ENCODE data around the gene STX2.
A peak's percentile ranks its signal among the peaks of the same experiment; 100 is the strongest.

The STX2 gene

GRCh38 chr12:130831246-130831645 is 7.8 kb downstream of the STX2 start:
- ATAC-seq (replicated peaks) (no peak), DNase-seq (no peak)
- Mint-ChIP-seq H3K36me3 (peaks cover 0 to 3% of the 10 kb centered on the region in 2 donors), H3K4me3 (no peak overlapping the region), H3K27ac (no peak overlapping the region), H3K27me3 (no peaks in the 10 kb centered on the region), H3K9me3 (no peaks in the 10 kb centered on the region), H3K4me1 (peaks cover 25 to 39% of the 10 kb centered on the region in 2 donors)

GRCh38 chr12:130830246-130830551 is 8.9 kb downstream of the STX2 start:
- DNase-seq (no peak), ATAC-seq (replicated peaks) (no peak)
- Mint-ChIP-seq H3K4me3 (no peak overlapping the region), H3K9me3 (no peaks in the 10 kb centered on the region), H3K27ac (no peak overlapping the region), H3K36me3 (peaks cover 6% of the 10 kb centered on the region in 2 donors), H3K4me1 (peaks cover 25 to 39% of the 10 kb centered on the region in 2 donors), H3K27me3 (no peaks in the 10 kb centered on the region)

DNA sequence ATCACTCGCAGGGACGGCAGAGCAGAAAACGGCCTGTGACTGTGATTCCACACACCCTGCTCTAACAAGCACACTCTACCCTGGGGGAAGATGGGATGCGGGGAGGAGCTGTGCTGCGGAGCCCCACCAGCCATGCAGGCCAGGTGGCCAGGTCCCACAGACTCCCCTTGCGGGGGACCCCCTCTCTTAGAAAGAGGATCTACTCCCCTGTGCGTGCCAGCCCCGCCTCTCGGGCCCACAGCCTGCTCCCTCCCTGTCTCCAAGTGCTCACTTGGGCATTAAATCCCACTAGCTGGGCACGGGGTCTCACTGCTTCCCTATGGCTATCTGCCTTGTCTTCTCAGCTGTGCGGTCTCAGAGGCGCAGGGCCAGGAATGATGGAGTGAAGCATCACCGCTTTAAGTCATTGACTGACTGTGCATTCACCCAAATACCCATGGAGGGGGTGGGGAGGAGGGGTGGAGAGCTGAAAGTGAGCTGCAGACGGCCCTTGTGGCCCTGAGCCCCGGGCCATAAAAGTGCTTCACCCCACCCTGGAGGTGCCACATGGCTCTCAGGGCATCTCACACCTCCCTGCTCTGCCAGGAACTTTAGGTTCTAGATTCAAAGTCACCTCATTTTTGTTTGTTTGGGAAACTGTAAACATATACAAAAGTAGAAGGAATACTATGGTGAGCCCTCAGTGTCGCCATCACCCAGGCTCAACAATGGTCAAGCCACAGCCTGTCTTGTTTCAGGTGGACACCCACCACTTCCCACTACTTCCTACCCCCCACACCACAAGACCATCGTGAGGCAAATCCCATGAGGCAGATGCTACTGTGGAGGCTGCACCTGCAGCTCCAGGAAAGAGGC is 9.4 kb downstream of the STX2 start:
- H3K36me3 Mint-ChIP-seq, result peaks cover 6% of the 10 kb centered on the region in 2 donors
- ATAC-seq (replicated peaks) (no peak), DNase-seq (no peak)
- H3K4me3 Mint-ChIP-seq, result no peak overlapping the region
- H3K27me3 Mint-ChIP-seq, result no peaks in the 10 kb centered on the region
- no peak overlapping the region for H3K27ac Mint-ChIP-seq
- H3K4me1 Mint-ChIP-seq, result peaks cover 25 to 39% of the 10 kb centered on the region in 2 donors
- H3K9me3 Mint-ChIP-seq, result no peaks in the 10 kb centered on the region

GRCh38 chr12:130828895-130829294 is 10.2 kb downstream of the STX2 start:
- no peak for ATAC-seq (replicated peaks)
- H3K9me3 Mint-ChIP-seq, result no peaks in the 10 kb centered on the region
- peaks cover 25 to 39% of the 10 kb centered on the region in 2 donors for H3K4me1 Mint-ChIP-seq
- DNase-seq, result no peak
- no peaks in the 10 kb centered on the region for H3K27me3 Mint-ChIP-seq
- no peak overlapping the region for H3K4me3 Mint-ChIP-seq
- H3K36me3 Mint-ChIP-seq, result peaks cover 6% of the 10 kb centered on the region in 2 donors
- H3K27ac Mint-ChIP-seq, result no peak overlapping the region

DNA sequence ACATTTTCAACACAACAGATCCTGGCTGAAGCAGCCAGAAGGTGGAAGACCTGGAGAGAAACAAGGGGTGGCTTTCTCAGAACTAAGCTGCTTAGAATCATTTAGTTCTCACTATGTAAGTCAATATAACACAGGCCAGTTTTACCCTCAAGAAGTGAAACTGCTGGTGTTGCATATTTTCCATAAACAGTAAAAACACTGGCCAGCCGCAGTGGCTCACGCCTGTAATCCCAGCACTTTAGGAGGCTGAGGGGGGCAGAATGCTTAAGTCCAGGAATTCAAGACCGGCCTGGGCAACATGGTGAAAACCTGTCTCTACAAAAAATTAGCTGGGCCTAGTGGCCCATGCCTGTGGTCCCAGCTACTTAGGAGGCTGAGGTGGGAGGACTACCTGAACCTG is 11.6 kb downstream of the STX2 start:
- Mint-ChIP-seq H3K27me3 (no peaks in the 10 kb centered on the region), H3K4me1 (peaks cover 19 to 32% of the 10 kb centered on the region in 2 donors), H3K9me3 (no peaks in the 10 kb centered on the region), H3K27ac (no peak overlapping the region), H3K4me3 (no peak overlapping the region), H3K36me3 (peaks cover 11 to 15% of the 10 kb centered on the region in 2 donors)
- DNase-seq, result no peak
- ATAC-seq (replicated peaks), result peak; percentile 31 to 53

GRCh38 chr12:130826151-130826801 is 12.8 kb downstream of the STX2 start:
- Mint-ChIP-seq H3K4me1 (peaks cover 14 to 25% of the 10 kb centered on the region in 2 donors), H3K27ac (no peak overlapping the region), H3K36me3 (peaks cover 11 to 16% of the 10 kb centered on the region in 2 donors), H3K4me3 (no peak overlapping the region), H3K9me3 (no peaks in the 10 kb centered on the region), H3K27me3 (no peaks in the 10 kb centered on the region)
- ATAC-seq (replicated peaks) (peak; percentile 53 to 57), DNase-seq (no peak)

DNA sequence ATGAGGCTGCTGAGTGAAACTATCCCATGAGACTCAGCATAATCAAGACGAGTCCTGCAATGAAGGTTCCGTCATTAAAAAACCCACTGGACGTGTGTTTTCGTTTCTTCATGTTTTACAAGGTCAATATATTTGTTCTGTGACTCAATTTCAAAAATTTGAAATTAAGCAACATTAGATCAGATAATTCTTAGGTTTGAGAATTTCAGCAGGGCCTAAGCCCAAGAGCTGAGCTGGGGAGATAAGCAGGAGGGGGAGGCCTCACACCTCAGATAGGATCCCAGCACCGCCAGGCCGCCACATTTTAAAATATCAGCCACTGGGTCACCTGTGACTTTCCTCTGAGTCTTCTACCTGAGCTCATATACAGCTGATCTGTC is 13.3 kb downstream of the STX2 start:
- Mint-ChIP-seq H3K27ac (no peak overlapping the region), H3K4me3 (no peak overlapping the region), H3K9me3 (no peaks in the 10 kb centered on the region), H3K36me3 (peaks cover 17 to 21% of the 10 kb centered on the region in 2 donors), H3K4me1 (peaks cover 14 to 25% of the 10 kb centered on the region in 2 donors), H3K27me3 (no peaks in the 10 kb centered on the region)
- ATAC-seq (replicated peaks), result no peak
- DNase-seq, result no peak

DNA sequence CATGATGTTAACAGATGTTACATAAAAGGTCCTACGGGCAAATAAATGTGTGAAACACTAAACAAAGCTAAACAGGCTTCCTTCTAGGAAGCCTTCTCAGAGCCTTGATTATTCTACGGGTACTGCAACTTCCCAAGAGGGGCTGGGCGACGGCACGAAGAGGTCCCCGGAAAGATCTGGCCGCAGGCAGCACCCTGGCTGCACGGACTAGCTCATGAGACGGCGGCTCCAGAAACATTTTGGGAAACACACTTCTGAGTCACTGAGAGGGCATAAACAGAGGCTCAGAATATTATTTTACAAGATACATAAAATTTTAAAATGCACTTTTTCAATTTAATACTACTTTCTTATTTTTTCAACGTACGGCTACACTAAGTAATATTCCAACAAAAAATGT is 19.4 kb downstream of the STX2 start:
- H3K4me3 Mint-ChIP-seq, result no peak overlapping the region
- no peak for DNase-seq
- H3K36me3 Mint-ChIP-seq, result peaks cover 15 to 20% of the 10 kb centered on the region in 2 donors
- peaks cover 7 to 12% of the 10 kb centered on the region in 2 donors for H3K4me1 Mint-ChIP-seq
- no peaks in the 10 kb centered on the region for H3K27me3 Mint-ChIP-seq
- ATAC-seq (replicated peaks), result no peak
- no peak overlapping the region for H3K27ac Mint-ChIP-seq
- no peaks in the 10 kb centered on the region for H3K9me3 Mint-ChIP-seq

DNA sequence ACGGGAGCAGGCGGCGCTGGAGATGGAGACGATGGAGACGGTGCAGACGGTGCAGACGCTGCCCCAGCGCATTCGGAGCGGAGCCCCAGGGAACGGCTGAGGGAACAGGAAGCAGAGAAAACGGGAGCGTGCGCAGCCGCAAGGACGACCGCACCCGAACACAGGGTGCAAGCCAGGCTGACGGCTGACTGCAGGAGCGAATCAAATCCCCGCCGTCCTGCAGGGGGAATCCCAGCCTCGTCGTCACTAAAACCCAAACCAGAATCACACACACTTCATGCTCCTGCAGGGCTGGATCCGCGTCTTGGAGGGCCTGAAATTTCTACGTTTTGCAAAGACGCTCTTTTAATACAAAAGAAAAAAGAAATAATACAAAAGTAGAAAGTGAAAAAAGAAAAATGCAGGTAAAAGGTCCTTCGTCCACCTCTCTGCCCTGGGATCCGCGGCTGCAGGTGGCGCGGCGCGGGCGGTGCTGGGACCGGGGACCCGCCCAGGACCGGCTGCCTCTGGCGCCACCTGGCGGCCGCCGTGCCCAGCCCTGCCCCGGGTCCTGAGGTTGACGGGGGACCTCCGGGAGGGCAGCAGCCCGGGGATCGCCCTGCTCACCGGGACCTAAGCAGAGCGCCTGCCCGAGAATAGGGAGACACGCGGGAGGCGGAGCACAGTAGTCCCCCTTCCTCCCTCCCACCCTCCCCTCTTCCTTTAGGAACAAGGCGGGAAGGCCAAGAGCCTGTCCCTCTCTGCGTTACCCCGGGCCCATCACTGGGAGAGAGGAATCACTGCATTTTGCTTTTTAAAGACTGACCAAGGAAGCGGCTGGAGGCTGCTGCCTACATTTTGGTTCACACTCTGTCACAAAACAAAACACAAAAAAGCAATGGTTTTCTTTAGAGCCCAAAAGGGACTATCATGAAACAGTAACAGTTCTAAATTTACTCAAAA is 20.1 kb downstream of the STX2 start:
- ATAC-seq (replicated peaks) (peak; percentile 97), DNase-seq (peak; percentile 70)
- peaks cover 15 to 24% of the 10 kb centered on the region in 2 donors for H3K36me3 Mint-ChIP-seq
- H3K9me3 Mint-ChIP-seq, result no peaks in the 10 kb centered on the region
- H3K4me3 Mint-ChIP-seq, result peak overlapping the region; percentile 86 to 95
- no peak overlapping the region for H3K27ac Mint-ChIP-seq
- H3K27me3 Mint-ChIP-seq, result no peaks in the 10 kb centered on the region
- H3K4me1 Mint-ChIP-seq, result peaks cover 7 to 17% of the 10 kb centered on the region in 2 donors

GRCh38 chr12:130818272-130818634 is 20.8 kb downstream of the STX2 start:
- peaks cover 7 to 17% of the 10 kb centered on the region in 2 donors for H3K4me1 Mint-ChIP-seq
- ATAC-seq (replicated peaks) (peak; percentile 13 to 19), DNase-seq (no peak)
- H3K27me3 Mint-ChIP-seq, result no peaks in the 10 kb centered on the region
- no peak overlapping the region for H3K27ac Mint-ChIP-seq
- H3K36me3 Mint-ChIP-seq, result peaks cover 13 to 20% of the 10 kb centered on the region in 2 donors
- peak overlapping the region; percentile 86 to 95 for H3K4me3 Mint-ChIP-seq
- no peaks in the 10 kb centered on the region for H3K9me3 Mint-ChIP-seq

GRCh38 chr12:130817804-130818203 is 21.2 kb downstream of the STX2 start:
- H3K27ac Mint-ChIP-seq, result no peak overlapping the region
- no peaks in the 10 kb centered on the region for H3K27me3 Mint-ChIP-seq
- peaks cover 7 to 17% of the 10 kb centered on the region in 2 donors for H3K4me1 Mint-ChIP-seq
- no peak for ATAC-seq (replicated peaks)
- DNase-seq, result no peak
- peaks cover 11 to 17% of the 10 kb centered on the region in 2 donors for H3K36me3 Mint-ChIP-seq
- peak overlapping the region; percentile 51 to 95 for H3K4me3 Mint-ChIP-seq
- H3K9me3 Mint-ChIP-seq, result no peaks in the 10 kb centered on the region

GRCh38 chr12:130816097-130816496 is 23.0 kb downstream of the STX2 start:
- no peaks in the 10 kb centered on the region for H3K9me3 Mint-ChIP-seq
- H3K36me3 Mint-ChIP-seq, result peaks cover 10 to 17% of the 10 kb centered on the region in 2 donors
- DNase-seq (no peak), ATAC-seq (replicated peaks) (no peak)
- H3K4me3 Mint-ChIP-seq, result no peak overlapping the region
- H3K4me1 Mint-ChIP-seq, result peaks cover 7 to 17% of the 10 kb centered on the region in 2 donors
- H3K27ac Mint-ChIP-seq, result no peak overlapping the region
- no peaks in the 10 kb centered on the region for H3K27me3 Mint-ChIP-seq

GRCh38 chr12:130815028-130815741 is 23.9 kb downstream of the STX2 start:
- Mint-ChIP-seq H3K36me3 (peaks cover 5 to 18% of the 10 kb centered on the region in 2 donors), H3K4me1 (peaks cover 7 to 17% of the 10 kb centered on the region in 2 donors), H3K27ac (no peak overlapping the region), H3K9me3 (no peaks in the 10 kb centered on the region), H3K4me3 (no peak overlapping the region), H3K27me3 (no peaks in the 10 kb centered on the region)
- no peak for DNase-seq
- ATAC-seq (replicated peaks), result no peak

DNA sequence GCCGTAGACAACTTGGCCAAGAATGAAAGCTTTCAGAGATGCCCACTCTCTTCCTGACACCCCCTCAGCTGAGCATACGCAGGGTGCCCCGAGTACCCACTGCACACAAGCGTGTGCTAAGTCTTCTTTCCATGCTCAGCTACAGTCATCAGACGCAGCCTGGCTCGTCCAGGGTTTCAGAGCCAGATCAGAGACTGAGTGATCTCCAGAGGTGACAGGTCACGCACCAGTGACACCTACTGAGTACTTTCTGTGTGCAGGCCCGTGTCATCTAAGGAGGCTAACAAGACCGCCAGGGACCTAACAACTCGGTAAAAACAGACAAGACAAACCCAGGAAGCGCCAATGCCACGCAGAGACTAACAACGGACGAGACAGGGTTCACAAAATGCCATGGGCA is 25.1 kb downstream of the STX2 start:
- Mint-ChIP-seq H3K9me3 (no peaks in the 10 kb centered on the region), H3K36me3 (peaks cover 6 to 24% of the 10 kb centered on the region in 2 donors), H3K4me1 (peaks cover 7 to 17% of the 10 kb centered on the region in 2 donors), H3K4me3 (no peak overlapping the region), H3K27ac (peak overlapping the region; percentile 82), H3K27me3 (no peaks in the 10 kb centered on the region)
- no peak for DNase-seq
- no peak for ATAC-seq (replicated peaks)

Measured in stimulated activated naive B cell treated with anti-CD40 and anti-IgM and Interleukin-4, amounts not matched to agents 10 μg/mL and 1 μg/mL and 100 μg/mL, for 72 hours (primary cell).